Hematopoietic multipotent progenitor cell treated with erythropoietin and hydrocortisone succinate and interleukin-3 and kit ligand, for 17 days (in vitro differentiated cells): ENCODE measurements around the gene SLC1A4.

Source experiments
- DNase-seq: peaks from one replicate; pipeline ENCODE4 v3.0.0-alpha.2; 2015; ENCODE audit warnings: low spot score

The SLC1A4 gene

GRCh38 chr2:65054749-65055421 lies 65.7 kb downstream of the SLC1A4 start:
- no peak for DNase-seq

DNA sequence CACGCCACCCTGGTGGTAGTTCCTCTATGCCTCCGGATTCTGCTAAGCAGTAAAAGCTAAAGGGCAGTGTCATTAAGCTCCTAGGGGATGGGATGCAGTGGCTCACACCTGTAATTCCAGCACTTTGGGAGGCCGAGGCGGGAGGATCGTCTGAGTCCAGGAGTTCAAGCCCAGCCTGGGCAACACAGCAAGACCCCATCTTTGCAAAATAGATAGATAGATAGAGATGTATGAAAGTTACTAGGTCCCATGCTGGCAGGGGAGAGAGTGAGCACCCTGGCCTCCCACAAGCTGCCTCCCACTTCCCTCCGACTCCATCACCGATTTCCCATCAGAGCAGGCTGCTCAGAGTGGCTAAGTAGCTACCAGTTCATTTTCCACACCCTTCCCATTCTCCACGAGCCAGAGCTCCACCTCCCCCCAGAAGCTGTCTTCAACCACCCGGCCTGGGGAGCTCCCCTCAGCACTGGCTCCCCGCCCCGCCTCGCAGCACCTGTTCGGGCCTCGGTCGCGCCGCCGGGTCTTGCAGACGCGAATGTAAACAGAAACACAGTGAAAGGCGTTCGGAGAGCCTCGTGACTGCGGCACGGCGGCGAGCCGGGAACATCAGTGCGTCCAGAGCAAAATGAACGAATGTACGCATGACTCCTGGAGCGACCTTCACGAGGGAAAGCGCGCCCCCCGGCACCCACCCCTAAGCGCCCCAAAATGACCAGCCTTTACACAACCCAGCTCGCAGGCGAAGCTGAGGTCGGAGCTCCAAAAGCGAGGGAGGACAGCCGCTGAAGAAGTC lies 66.4 kb downstream of the SLC1A4 start:
- no peak for DNase-seq

DNA sequence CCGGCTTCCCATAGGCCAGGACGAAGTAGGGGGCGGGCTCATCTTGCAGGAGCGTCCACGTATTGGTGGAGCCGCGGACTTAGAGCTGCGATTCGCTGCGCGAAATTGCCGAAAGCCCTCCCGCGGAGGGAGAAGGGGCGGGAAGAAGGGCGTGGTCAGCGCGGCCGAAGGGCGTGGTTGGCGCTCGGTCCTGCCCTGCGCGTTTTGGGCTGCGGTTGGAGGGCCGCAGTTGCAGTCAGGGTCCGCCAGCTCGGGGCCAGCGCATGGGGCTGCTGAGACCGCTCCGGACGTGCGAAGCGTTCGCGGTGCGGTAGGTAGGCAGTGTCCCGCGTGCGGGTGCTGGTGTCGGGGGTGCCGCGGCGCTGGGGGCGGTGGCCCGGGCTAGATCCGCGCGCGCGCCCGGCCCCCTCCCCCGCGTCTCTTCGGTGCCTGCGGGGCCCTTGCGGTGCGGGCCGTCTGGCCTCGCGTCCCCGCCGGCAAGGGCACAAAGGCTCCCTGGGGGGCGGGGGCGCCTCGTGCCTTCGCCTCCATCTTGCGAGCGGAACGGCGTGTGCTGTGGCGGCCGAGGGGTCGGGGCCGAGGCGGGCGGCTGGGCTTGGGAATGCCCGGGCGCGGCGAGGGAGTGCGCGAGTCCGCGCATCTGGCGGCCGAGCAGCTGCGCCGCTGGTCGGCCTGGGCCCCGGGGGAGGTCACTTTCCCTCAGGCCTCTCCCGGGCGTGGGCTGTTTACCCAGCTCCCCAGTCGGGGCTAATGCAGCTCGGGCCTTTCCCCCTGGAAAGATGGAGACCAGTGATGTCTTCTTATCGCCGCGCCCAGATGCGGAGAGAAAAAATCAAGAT lies 67.2 kb downstream of the SLC1A4 start, which contains the start of gene CEP68:
CEP68 (plus strand) TSS at position 202 of the 839 bp plus-strand sequence. CDS start 13,029 bp downstream, outside the sequence.
- DNase-seq = peak; percentile 97

DNA sequence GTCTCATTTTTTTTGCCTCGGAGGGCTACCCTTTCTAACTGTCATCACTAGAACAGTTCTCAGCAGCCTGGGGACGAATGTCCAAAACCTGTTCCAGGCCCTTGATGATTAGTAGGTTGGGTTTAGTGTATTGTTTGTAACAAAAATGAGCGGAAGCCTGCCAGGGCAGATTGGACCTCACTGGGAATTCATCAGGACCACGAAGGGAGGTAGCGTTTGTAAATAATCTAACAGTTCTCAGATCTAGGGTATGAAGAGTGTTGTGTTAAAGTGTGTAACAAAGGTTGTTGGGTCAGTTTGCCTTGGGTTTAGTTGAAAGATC lies 67.8 kb downstream of the SLC1A4 start:
- DNase-seq = no peak

DNA sequence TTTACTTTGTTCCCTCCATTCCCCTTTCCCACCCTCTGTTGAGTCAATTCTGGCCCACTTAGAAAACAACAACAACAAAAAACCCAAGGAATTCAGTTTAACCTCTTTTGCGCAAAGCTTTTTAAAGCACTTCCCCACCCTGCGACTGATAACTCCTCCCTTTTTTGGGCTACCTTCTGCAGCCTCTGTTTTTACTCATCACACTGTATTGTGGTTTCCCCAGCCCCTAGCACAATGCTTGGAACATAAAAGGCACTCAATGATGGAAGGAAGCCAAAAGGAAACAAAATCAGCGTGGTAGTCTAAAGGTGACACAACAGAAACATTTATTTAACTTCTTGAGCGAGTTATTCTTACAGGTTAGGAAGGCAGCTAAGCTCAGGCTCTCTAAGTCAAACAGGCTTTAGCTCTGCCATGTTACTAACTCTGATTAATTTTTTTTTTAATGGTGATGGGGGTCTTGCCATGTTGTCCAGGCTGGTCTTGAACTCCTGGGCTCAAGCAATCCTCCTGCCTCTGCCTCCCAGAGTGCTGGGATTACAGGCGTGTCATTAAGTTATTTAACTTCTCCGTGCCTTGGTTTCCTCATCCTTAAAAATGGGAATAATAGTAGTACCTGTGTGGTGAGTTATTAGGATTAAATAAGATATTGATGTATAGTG lies 68.3 kb downstream of the SLC1A4 start:
- no peak for DNase-seq

- DNase-seq = no peak
Observed at GRCh38 chr2:65059071-65059470, 69.9 kb downstream of the SLC1A4 start.

DNA sequence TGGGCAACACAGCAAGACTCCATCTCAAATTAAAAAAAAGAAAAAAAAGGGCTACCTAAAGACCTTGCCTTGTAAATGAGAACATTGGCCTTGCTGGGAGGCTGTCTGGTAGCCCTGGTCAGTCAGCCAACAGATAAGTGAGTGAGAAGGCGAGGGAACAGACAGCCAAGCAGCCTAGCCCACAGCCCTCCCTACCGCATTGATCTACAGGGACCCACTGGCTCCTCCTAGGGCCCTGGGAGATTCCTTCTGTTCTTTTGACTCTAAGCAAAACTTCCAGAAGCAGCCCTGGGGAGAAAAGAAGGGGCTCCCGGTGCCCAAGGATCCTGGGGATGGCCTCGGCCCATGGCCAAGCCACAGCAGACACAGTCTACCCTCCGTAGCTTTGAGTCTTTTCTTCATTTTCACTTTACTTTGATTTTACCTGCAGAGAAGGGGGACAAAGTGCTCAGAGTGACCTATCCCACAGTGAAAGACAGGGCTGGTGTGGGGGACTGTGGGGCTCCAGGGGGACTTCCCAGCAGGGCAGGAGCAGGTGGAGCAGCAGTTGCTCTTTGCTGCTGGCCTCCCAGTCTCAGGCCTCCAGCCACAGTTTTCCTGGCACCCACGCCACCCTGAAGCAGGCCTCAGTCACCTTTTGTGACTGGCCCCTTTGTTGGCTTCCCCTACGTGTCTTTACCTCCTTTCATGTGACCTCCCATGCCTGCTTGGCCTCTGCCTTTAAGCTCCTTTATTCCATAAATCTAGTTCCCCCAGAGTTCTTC lies 72.1 kb downstream of the SLC1A4 start:
- no peak for DNase-seq

DNA sequence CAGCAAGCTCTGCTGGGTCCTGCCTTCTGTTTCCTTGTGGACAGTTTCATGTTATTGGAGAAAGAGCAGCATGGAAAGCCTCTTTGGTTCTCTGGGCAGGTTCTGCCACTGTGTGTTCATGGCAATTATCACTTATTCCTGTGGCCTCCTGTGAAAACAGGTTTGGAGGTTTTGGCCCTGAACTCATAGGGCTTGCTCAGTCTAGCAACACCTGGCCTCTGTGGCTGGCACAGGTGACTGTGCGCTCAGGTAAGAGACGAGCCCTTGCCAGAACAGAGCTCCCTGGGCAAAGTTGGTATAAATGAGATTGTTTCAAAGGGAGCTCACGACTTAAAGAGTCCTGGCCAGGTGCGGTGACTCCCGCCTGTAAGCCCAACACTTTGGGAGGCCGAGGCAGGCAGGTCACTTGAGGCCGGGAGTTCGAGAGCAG lies 72.7 kb downstream of the SLC1A4 start:
- DNase-seq = no peak

DNA sequence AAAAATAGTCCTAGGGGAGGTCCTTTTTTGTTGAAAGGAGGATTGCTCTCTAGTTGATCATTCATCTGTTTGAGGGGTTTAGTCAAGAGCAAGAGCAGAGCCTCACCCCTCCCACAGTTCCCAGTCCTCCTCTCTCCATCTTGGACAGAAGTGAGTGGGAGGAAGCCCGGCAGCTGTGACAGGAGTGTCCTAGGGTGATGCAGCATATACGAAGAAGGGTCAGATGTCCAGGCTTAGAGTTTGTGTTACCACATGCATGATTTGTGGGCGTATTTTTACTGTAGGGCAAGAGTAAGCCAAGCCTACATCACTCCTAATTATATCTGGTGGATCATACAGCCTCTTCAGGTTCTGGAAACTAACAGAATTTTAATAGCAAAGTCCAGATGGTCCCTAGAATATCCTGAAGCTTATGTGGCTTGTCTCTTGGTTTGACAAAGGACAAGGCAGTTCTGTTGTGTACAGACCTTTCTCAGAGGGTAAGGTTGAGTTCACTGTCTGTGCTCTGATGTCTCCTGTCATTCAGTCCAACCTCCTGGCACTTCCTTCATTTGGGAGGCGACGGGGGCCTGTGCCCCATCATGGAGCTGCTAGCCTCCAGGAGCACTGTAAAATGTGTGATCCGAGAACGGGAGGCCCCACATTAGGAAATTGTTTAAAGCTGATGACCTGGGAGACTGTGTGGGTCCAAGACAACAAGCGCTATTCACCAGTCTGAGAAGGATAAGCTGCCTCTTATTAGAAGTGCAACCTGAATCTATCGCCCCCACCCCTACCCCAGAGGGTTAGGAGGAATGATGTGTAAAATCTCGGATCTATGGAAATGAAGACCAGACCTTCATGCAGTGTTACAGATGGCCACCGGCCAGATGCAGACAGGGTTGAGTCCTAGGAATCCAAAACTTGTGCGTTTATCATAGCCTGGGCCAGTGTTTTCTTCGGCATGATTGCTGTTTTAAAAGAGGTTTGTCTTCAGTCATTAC lies 73.9 kb downstream of the SLC1A4 start:
- DNase-seq = no peak

- peak; percentile 70 for DNase-seq
Observed at GRCh38 chr2:65064728-65065552, 75.7 kb downstream of the SLC1A4 start.

- DNase-seq = no peak
Observed at GRCh38 chr2:65067806-65068553, 78.8 kb downstream of the SLC1A4 start.

- no peak for DNase-seq
Observed at GRCh38 chr2:65069439-65069824, 80.2 kb downstream of the SLC1A4 start.

DNA sequence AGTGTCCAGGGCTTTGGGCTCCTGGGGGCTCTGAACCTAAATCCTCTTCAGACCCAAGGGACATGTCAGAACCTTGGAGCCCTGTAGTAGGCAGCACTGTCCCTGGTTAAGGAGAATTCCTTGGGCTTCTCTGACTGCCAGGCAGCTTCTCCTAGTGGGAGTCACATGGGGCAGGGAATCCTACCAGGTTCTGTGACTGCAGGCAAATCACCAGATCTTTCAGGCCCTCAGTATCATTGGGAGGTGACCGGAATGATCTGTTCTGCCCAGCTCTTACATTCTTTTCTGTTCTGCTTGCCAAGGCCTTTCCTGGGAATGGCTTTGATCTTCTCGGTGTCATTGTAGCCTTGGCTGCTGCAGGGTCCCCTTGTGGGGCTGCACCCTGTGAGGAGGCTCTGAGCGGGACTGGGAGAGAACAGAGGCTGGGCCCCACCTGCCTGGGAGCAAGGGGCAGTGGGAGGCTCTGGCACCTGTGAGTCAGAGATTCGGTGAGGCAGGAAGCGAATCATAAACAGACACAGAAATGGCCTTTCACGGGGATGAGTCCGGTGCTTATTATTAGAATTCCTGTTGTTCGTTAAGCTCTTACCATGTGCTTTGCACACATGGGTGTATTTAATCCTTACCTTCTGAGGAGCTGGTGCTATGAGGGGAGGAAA lies 81.1 kb downstream of the SLC1A4 start:
- DNase-seq = no peak

DNA sequence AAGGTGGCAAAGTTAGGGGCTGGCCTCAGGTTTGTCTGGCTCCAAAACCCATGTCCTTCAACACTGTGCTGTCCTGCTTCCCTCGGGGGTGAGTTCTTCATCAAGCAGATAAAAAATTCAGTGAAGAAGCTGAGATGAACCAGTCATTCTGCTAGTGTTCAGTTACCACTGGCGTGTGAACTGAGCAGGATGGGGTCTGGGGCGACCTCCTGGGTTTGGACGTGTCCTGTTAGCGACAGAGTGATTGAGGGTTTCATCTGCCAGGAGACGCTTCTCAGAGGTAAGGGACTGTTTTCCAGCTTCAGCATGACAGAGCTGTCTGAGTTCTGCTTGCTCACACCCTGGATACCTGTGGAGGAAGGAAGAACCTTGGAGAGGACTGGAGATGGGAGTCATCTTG lies 81.7 kb downstream of the SLC1A4 start:
- DNase-seq = no peak

DNA sequence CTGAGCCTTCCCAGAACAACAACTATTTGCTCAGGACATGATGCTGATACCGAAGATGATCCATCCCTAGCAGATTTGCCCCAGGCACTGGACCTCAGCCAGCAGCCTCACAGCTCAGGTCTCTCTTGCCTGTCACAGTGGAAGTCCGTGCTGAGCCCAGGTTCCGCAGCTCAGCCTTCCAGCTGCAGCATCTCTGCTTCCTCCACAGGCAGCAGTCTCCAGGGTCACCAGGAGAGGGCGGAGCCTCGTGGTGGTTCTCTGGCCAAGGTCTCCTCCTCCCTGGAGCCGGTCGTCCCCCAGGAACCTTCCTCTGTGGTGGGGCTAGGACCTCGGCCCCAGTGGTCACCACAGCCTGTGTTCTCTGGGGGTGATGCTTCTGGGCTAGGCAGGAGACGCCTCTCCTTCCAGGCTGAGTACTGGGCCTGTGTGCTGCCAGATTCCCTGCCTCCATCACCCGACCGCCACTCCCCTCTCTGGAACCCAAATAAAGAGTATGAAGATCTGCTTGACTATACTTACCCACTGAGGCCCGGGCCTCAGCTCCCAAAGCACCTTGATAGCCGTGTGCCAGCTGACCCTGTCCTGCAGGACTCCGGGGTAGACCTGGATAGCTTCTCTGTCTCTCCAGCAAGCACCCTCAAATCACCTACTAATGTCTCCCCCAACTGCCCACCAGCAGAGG lies 82.4 kb downstream of the SLC1A4 start:
- DNase-seq = no peak

DNA sequence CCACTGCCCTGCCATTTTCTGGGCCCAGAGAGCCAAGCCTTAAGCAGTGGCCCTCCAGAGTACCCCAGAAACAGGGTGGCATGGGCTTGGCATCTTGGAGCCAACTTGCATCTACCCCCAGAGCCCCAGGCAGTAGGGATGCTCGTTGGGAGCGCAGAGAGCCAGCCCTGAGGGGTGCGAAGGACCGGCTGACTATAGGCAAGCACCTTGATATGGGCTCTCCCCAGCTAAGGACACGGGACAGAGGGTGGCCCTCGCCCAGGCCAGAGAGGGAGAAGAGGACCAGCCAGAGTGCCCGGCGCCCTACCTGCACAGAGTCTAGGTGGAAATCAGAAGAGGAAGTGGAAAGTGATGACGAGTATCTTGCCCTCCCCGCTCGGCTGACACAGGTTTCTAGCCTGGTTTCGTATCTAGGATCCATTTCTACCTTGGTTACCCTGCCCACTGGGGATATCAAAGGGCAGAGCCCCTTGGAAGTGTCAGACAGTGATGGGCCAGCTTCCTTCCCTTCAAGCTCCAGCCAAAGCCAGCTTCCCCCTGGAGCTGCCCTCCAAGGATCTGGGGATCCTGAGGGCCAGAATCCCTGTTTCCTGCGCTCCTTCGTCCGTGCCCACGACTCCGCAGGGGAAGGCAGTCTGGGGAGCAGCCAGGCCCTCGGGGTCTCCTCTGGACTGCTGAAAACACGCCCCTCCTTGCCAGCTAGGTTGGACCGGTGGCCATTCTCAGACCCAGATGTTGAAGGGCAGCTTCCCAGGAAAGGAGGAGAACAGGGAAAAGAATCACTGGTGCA lies 83.2 kb downstream of the SLC1A4 start:
- DNase-seq = no peak
